Measurements from ENCODE around the gene SPP2.

DNA sequence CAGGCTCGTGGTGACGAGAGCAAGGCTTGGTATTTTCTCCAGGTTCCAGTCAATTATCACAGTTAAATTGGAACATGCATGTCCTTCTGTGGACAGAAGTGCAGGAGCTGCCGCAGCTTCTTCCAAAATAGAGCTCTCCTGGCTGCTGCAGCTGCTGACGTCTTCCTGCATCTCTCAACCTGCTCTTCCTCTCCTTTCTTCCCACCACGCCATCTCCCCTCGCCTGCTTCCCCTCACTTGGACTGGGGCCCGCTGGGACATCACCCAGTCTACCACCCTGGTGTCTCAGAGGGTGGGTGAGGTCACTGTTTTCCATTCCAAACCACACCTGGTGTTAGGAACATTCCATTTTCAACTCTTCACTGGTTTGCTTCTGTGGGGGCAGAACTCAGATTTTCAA, 41.4 kb downstream of the SPP2 start:
- TF ChIP-seq, protein P1, sequence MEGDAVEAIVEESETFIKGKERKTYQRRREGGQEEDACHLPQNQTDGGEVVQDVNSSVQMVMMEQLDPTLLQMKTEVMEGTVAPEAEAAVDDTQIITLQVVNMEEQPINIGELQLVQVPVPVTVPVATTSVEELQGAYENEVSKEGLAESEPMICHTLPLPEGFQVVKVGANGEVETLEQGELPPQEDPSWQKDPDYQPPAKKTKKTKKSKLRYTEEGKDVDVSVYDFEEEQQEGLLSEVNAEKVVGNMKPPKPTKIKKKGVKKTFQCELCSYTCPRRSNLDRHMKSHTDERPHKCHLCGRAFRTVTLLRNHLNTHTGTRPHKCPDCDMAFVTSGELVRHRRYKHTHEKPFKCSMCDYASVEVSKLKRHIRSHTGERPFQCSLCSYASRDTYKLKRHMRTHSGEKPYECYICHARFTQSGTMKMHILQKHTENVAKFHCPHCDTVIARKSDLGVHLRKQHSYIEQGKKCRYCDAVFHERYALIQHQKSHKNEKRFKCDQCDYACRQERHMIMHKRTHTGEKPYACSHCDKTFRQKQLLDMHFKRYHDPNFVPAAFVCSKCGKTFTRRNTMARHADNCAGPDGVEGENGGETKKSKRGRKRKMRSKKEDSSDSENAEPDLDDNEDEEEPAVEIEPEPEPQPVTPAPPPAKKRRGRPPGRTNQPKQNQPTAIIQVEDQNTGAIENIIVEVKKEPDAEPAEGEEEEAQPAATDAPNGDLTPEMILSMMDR (IDR thresholded peaks at IDR 0.05; ENCODE audit: low read length): no peak
- TF ChIP-seq EZH2 (optimal IDR thresholded peaks at IDR 0.05; ENCODE audit: low read depth, low read length): no peak

Data from MM.1S (cell line).